ENCODE measurements around the gene DENND6A. TPM values are rescaled to one million over a fixed set of nuclear protein-coding genes. Genes with fewer than 3 reads are reported as not detected.
A peak's percentile ranks its signal among the peaks of the same experiment; 100 is the strongest.

The DENND6A gene
- total and polyA plus RNA-seq, 12 donors = 7.8 to 29.3 (median 19.0) TPM

DNA sequence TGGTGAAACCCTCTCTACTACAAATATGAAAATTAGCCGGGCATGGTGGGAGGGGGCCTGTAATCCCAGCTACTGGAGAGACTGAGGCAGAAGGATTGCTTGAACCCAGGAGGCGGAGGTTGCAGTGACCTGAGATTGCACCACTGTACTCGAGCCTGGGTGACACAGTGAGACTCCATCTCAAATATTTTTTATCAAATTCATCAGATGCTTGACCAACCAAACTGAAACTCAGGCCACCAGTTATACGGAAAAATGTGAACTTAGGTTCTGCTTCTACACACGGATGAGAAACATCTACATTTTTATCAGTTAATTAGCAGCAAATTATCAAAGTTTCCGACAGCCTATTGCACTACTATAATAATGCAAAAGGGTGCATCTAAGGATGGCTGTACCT, 100.6 kb downstream of the DENND6A start:
- Histone ChIP-seq H3K36me3 (replicated peaks in 1 of 2) (no peaks in the 10 kb centered on the region), H3K4me3 (no peak overlapping the region), H3K27ac (peak overlapping the region in 1 of 5 donors; percentile 21), H3K27me3 (no peaks in the 10 kb centered on the region), H3K4me1 (replicated peaks in 1 of 2) (peaks cover 43 to 57% of the 10 kb centered on the region in 2 donors), H3K9me3 (replicated peaks in 1 of 3) (no peaks in the 10 kb centered on the region)
- DNase-seq = no peak
- intact Hi-C loops (cut with DNase I) = loop anchor here in 1 of 2 donors (5.0 kb wide), 1 partner anchor 35 kb away; the partner anchor contains the start of gene PDE12
- no peak for TF ChIP-seq POLR2A (IDR thresholded peaks at IDR 0.05)
- 53 to 61% (median 58%) methylated on average over 5 to 6 of the region's 6 CpGs for WGBS, 4 donors

DNA sequence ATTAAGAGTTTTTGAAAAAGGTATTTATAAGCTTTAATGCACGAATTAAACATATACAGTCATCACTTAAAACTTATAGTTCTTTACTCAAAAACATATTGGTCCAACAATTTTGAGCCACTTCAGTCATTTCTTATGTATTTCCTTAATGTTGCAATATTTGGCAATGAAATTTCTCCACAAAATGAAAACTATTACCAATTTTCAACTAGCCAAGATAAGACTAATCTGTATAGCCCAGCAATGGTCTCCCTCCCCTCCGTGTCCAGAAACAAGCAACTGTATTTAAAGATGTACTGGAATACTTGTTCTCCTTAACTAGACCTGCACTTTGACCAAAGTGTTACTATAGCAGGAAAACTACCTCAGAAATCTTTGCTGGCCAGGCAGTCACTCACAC, 105.0 kb downstream of the DENND6A start:
- Histone ChIP-seq H3K27ac (no peak overlapping the region), H3K27me3 (no peaks in the 10 kb centered on the region), H3K9me3 (replicated peaks in 1 of 3) (no peaks in the 10 kb centered on the region), H3K4me1 (replicated peaks in 1 of 2) (peaks cover 24 to 47% of the 10 kb centered on the region in 2 donors), H3K4me3 (no peak overlapping the region), H3K36me3 (replicated peaks in 1 of 2) (peaks cover 0 to 4% of the 10 kb centered on the region in 2 donors)
- WGBS, 4 donors = 74 to 83% (median 79%) methylated on average over 2 of the region's 2 CpGs
- TF ChIP-seq, protein P1, sequence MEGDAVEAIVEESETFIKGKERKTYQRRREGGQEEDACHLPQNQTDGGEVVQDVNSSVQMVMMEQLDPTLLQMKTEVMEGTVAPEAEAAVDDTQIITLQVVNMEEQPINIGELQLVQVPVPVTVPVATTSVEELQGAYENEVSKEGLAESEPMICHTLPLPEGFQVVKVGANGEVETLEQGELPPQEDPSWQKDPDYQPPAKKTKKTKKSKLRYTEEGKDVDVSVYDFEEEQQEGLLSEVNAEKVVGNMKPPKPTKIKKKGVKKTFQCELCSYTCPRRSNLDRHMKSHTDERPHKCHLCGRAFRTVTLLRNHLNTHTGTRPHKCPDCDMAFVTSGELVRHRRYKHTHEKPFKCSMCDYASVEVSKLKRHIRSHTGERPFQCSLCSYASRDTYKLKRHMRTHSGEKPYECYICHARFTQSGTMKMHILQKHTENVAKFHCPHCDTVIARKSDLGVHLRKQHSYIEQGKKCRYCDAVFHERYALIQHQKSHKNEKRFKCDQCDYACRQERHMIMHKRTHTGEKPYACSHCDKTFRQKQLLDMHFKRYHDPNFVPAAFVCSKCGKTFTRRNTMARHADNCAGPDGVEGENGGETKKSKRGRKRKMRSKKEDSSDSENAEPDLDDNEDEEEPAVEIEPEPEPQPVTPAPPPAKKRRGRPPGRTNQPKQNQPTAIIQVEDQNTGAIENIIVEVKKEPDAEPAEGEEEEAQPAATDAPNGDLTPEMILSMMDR (IDR thresholded peaks at IDR 0.05) = no peak
- no peak for TF ChIP-seq POLR2A (IDR thresholded peaks at IDR 0.05)
- intact Hi-C loops (cut with DNase I) = no loop called here
- DNase-seq = no peak

DNA sequence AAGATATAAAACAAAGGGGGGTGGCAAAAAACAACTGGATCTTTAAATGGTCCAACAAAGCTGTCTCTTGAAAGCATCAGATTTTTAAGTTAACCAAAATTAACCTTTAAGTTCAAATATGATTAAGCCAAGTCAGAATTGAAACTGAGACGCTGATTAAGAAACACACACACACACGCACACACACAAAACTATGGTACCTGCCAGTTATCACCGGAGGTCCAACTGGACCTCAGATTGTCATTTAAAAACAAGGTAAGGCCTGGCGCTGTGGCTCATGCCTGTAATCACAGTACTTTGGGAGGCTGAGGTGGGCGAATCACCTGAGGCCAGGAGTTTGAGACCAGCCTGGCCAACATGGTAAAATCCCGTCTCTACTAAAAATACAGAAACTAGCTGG, 106.1 kb downstream of the DENND6A start:
- no peak for DNase-seq
- H3K27ac ChIP-seq = no peak overlapping the region
- H3K27me3 ChIP-seq = no peaks in the 10 kb centered on the region
- H3K4me1 ChIP-seq (replicated peaks in 1 of 2) = peaks cover 15 to 35% of the 10 kb centered on the region in 2 donors
- intact Hi-C loops (cut with DNase I) = no loop called here
- H3K36me3 ChIP-seq (replicated peaks in 1 of 2) = peaks cover 0 to 7% of the 10 kb centered on the region in 2 donors
- H3K4me3 ChIP-seq = no peak overlapping the region
- TF ChIP-seq, protein P1 (IDR thresholded peaks at IDR 0.05) = no peak
- no peak for TF ChIP-seq POLR2A (IDR thresholded peaks at IDR 0.05)
- WGBS, 4 donors = 74 to 87% (median 80%) methylated on average over 6 of the region's 6 CpGs
- no peaks in the 10 kb centered on the region for H3K9me3 ChIP-seq (replicated peaks in 1 of 3)

DNA sequence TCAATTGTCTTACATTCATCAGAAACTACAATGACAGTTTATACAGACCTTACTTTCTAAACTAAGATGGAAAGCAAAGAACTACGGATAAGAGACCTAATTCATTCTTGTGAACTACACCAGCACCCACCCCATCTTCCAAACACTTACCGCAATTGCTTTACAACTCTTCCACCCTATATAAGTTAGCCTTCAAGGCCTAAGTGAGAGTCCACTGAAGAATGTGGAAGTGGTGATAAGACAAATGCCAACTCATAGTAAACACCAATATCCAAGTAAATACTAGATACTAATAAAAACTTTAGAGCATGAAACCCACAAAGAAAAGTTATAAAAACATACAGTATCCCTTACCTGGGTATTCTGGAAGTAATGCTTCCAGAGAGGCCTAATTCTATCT, 109.3 kb downstream of the DENND6A start:
- no peaks in the 10 kb centered on the region for H3K9me3 ChIP-seq (replicated peaks in 1 of 3)
- no peak for TF ChIP-seq POLR2A (IDR thresholded peaks at IDR 0.05)
- TF ChIP-seq, protein P1 (IDR thresholded peaks at IDR 0.05) = no peak
- 76 to 90% (median 88%) methylated on average over 2 of the region's 2 CpGs for WGBS, 4 donors
- intact Hi-C loops (cut with DNase I) = no loop called here
- H3K4me3 ChIP-seq = no peak overlapping the region
- no peak for DNase-seq
- H3K36me3 ChIP-seq (replicated peaks in 1 of 2) = peaks cover 0 to 31% of the 10 kb centered on the region in 2 donors
- peaks cover 15 to 28% of the 10 kb centered on the region in 2 donors for H3K4me1 ChIP-seq (replicated peaks in 1 of 2)
- no peaks in the 10 kb centered on the region for H3K27me3 ChIP-seq
- H3K27ac ChIP-seq = no peak overlapping the region

DNA sequence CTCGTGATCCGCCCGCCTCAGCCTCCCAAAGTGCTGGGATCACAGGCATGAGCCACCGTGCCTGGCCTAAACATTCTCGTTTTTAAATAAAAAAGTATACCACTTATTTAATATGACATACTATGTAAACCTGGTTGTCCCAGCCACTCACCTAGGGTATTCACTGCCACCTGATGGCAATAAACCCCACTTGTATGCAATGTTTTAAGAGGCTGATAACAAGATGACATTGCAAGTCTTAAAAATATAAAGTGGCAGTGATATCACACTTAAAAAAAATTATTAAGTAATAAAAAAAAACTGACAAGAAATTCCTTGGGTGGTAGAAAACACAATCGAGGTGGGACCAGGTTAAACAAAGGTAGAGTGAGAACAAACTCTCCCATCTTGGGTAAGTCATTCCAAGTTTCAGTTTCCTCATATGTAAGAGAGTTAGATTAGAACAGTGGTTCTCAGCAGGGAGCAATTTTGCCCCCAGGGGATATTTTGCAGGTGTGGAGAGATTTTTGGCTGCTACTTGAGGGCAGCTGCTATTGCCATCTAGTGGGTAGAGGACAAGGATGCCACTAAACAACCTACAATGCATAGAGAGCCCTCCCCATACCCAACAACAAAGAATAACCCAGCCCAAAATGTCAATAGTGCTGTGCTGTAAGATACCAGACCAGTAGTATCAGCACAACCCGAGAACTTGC, 110.3 kb downstream of the DENND6A start:
- intact Hi-C loops (cut with DNase I) = no loop called here
- Histone ChIP-seq H3K36me3 (replicated peaks in 1 of 2) (peaks cover 0 to 41% of the 10 kb centered on the region in 2 donors), H3K27ac (no peak overlapping the region), H3K4me3 (no peak overlapping the region), H3K4me1 (replicated peaks in 1 of 2) (peaks cover 12 to 24% of the 10 kb centered on the region in 2 donors), H3K27me3 (no peaks in the 10 kb centered on the region), H3K9me3 (replicated peaks in 1 of 3) (no peaks in the 10 kb centered on the region)
- no peak for DNase-seq
- TF ChIP-seq, protein P1 (IDR thresholded peaks at IDR 0.05) = no peak
- TF ChIP-seq POLR2A (IDR thresholded peaks at IDR 0.05) = no peak
- 90 to 94% (median 91%) methylated on average over 7 of the region's 7 CpGs for WGBS, 4 donors

Measured in adrenal gland (tissue), 12 donors.